NAMALWA (cell line): ENCODE measurements around the gene GGT1.
"Not testable (repeated sequence)": the region's sequence is repeated elsewhere in the genome, so short reads cannot be mapped to it uniquely, and the experiment has no call there.

Source experiments
- DNase-seq: peaks from one replicate; pipeline ENCODE4 v3.0.0-alpha.2; 2015; ENCODE audit warnings: low spot score

The GGT1 gene

GRCh38 chr22:24642307-24642706 lies 39.3 kb downstream of the GGT1 start:
- not testable (repeated sequence) for DNase-seq

GRCh38 chr22:24644409-24644808 lies 41.4 kb downstream of the GGT1 start:
- DNase-seq: not testable (repeated sequence)

- not testable (repeated sequence) for DNase-seq
These were observed 42.7 kb downstream of the GGT1 start for GRCh38 chr22:24645408-24646399.

- not testable (repeated sequence) for DNase-seq
These were observed 43.8 kb downstream of the GGT1 start for GRCh38 chr22:24646756-24647155.

- DNase-seq: not testable (repeated sequence)
These were observed 46.4 kb downstream of the GGT1 start for GRCh38 chr22:24649371-24649770.

- not testable (repeated sequence) for DNase-seq
These were observed 47.9 kb downstream of the GGT1 start for GRCh38 chr22:24650884-24651283.

- DNase-seq: not testable (repeated sequence)
These were observed 62.4 kb downstream of the GGT1 start for GRCh38 chr22:24665395-24665794.

GRCh38 chr22:24667904-24668303 lies 64.9 kb downstream of the GGT1 start:
- not testable (repeated sequence) for DNase-seq

- DNase-seq: not testable (repeated sequence)
These were observed 69.5 kb downstream of the GGT1 start for GRCh38 chr22:24672532-24672931.
